ENCODE measurements around the gene GALNT15.

DNA sequence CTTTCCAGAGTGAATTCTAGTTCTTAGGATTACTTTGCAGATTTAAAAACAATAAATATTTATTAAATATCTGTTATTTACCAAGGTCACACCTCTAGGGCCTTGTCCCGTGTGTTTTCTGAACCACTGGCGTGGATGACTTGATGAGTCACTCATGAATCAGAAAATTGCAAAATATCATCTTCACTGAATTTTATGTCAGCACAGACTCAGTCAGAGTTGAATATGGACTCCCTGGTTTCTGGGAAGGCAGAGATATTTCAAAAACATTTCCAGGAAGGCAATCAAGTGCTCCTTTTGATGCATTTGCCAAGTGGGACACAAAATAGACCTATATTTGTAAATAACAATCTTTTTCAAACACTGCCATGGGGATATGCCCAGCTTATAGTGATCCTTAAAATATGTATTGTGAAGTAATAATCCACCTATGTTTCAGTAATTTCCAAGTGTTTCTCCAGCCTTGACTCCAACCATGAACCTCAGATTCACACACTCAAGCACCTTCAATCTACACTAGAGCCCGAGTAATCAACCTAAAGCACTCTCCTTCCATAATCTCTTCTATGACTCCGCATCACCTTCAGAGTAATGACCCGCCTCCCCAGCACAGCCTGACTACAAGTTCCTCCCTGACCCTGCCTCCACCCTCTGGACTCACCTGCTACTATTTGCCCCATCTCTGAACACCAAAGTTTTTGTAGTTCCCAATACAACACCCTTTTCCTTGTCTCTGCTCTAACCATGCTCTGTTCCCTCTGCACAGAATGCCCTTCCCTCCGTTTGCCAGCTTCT is 65.9 kb downstream of the GALNT15 start:
- TF ChIP-seq, protein P1, sequence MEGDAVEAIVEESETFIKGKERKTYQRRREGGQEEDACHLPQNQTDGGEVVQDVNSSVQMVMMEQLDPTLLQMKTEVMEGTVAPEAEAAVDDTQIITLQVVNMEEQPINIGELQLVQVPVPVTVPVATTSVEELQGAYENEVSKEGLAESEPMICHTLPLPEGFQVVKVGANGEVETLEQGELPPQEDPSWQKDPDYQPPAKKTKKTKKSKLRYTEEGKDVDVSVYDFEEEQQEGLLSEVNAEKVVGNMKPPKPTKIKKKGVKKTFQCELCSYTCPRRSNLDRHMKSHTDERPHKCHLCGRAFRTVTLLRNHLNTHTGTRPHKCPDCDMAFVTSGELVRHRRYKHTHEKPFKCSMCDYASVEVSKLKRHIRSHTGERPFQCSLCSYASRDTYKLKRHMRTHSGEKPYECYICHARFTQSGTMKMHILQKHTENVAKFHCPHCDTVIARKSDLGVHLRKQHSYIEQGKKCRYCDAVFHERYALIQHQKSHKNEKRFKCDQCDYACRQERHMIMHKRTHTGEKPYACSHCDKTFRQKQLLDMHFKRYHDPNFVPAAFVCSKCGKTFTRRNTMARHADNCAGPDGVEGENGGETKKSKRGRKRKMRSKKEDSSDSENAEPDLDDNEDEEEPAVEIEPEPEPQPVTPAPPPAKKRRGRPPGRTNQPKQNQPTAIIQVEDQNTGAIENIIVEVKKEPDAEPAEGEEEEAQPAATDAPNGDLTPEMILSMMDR (IDR thresholded peaks at IDR 0.05), result no peak
- TF ChIP-seq POLR2A (IDR thresholded peaks at IDR 0.05), result no peak
